ENCODE measurements around the gene FUOM.

The FUOM gene, protein sequence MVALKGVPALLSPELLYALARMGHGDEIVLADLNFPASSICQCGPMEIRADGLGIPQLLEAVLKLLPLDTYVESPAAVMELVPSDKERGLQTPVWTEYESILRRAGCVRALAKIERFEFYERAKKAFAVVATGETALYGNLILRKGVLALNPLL

DNA sequence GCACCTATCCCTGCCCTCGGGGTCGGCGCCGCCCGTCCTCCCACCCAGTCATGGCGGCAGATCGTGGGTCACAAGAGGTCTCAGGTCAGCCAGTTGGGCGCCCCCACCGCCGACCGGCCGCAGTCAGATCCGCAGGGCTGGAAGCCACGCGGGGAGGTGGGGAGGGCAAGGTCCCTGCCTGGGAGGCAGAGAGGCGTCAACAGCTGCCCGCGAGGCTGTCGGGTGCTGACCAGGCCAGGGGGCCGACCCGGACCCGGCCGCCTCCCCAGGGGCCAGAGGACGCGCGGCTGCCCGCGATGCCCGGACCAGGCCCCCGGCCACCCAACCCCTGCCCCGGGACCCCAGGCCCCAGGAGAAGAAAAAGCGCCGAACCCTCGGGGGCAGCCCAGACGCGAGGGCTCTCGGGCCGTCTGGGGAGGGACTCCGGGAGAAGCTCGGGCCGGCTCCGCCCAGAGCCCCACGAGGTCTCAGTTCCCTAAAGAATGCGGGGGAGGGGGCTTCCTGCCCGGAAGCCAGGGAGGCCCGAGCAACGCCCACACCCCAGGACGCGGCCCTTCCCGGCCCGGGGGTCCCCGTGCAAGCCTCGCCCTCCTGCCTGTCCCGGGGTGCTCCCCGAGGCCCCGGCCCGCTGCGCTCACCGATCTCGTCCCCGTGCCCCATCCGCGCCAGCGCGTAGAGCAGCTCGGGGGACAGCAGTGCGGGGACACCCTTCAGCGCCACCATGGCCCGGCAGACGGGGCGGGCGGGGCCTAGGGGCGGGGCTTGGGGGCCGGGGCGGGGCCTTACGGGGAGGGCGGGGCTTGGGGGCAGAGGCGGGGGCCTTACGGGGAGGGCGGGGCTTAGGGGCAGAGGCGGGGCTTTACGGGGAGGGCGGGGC is at the start of gene FUOM:
Gene FUOM (minus strand): TSS at position 735 of the 877 bp plus-strand sequence. CDS start 12 bp downstream, at position 723.
- peak; percentile 40 to 70 (median 52) for DNase-seq (ENCODE audit: low read depth in 4 of 4, low spot score in 1 of 4)

DNA sequence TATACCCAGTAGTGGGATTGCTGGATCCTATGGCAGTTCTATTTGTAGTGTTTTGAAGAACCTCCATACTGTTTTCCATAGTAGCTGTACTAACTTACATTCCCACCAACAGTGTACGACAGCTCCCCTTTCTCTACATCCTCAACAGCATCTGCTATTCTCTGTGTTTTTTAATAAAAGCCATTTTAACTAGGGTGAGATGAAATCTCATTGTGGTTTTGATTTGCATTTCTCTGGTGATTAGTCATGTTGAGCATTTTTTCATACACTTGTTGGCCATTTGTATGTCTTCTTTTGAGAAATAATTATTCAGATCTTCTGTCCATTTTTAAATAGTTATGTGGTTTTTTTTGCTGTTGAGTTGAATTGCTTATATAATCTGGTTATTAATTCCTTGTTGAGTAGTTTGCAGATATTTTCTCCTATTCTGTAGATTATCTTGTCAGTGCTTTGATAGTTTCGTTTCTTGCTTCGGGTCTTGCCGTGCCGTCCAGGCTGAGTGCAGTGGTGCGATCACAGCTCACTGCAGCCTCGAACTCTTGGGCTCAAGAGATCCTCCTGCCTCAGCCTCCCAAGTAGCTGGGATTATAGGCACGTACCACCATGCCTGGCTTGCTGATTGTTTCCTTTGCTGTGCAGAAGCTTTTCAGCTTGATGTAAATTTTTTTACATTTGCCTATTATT is 48.2 kb upstream of the FUOM start:
- no peak for DNase-seq (ENCODE audit: low read depth in 4 of 4, low spot score in 1 of 4)

DNA sequence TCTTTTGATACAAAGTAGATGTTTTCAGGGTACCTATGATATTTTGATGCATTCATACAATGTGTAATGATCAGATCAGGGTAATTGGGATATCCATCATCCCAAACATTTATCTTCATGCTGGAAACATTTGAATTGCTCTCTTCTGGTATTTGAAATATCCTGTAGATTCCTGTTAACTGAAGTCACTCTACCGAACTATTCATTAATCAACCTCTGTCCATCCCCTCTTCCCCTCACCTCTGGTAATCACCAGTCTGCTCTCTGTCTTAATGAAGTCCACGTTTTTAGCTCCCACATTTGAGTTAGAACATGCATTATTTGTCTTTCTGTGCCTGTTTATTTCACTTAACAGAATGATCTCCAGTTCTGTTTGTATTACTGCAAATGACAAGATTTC is 47.5 kb upstream of the FUOM start:
- no peak for DNase-seq (ENCODE audit: low read depth in 4 of 4, low spot score in 1 of 4)

DNA sequence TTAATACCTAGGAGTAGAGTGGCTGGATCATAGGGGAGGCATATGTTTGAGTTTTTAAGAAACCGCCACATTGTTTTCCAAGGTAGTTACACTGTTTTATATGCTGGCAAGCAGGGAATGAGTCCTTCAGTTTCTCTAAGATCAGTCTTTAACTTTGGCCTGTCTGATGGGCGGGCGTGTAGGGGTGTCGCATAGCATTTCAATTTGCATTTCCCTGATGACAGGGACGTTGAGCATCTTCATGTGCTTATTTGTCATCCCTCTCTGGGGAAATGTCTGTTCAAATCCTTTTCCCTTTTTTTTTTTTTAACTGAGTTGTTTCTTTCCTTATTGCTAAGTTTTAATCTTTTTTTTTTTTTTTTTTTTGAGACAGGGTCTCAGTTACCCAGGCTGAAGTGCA is 46.0 kb upstream of the FUOM start:
- DNase-seq (ENCODE audit: low read depth in 4 of 4, low spot score in 1 of 4) = no peak

DNA sequence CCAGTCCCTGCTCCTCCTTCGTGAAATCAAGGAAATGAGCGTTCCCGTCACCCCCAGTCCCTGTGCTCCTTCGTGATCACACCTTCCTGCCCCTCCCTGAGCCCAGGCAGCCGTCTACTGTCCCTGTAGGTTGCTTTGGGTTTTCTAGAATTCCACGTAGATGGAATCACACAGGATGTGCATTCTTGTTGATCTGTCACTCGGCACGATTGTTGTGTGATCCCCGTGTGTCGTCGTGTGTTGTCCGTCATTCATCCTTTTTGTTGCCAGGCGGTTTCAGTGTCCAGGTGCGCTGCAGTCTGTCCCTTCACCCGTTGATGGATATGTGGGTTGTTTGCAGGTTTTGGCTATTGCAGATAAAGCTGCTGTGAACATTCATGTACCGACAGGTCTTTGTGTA is 45.5 kb upstream of the FUOM start:
- no peak for DNase-seq (ENCODE audit: low read depth in 4 of 4, low spot score in 1 of 4)

DNA sequence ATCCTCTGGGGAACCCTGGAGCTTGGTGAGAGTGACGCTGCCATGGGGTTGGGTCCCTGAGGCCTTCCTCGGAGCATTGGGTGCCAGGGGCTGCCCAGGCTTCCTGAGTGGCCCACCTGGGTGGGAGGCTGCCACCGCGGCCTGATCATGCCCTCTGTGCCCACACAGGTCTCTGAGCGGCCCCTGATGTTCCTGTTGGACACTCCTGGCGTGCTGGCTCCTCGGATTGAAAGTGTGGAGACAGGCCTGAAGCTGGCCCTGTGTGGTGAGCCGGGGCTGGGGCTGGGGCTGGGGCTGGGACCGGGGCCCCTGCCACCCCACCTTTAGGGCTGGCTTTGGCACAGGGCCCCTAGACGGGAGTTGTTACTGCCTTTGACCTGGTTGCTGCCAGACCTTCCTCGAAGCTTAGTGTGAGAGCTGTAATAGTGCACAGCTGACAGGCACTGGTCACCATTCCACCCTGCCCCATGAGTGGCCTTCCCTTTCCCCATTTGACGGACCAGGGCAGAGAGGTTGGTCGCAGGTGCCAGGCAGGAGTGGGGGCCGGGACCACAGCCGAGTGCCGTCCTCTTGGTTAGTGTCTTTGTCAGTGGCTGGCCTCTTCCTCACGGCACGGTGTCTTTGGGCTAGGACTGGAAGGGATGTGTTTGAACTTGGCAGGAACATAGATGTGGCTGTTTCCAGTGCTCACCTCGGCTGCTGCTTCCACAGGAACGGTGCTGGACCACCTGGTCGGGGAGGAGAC is 44.3 kb upstream of the FUOM start:
- DNase-seq (ENCODE audit: low read depth in 4 of 4, low spot score in 1 of 4) = no peak

DNA sequence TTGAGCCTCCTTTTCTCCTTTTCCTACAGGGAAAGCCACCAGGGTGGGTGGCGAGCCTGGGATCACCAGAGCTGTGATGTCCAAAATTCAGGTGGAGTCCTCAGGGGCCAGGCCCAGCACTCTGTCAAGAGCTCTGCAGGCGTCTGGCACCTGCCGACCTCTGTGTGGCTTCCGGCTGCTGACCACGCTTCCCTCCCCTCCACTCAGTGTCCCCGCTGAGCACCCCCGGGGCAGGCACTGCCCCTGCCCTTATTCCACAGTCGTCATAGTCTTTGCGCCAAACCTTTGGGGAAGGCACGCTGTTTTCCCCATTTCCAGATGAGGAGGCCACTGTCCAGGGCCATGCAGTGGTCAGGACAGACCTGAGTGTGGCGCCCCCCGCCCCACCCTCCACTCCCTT is 43.7 kb upstream of the FUOM start:
- no peak for DNase-seq (ENCODE audit: low read depth in 4 of 4, low spot score in 1 of 4)

DNA sequence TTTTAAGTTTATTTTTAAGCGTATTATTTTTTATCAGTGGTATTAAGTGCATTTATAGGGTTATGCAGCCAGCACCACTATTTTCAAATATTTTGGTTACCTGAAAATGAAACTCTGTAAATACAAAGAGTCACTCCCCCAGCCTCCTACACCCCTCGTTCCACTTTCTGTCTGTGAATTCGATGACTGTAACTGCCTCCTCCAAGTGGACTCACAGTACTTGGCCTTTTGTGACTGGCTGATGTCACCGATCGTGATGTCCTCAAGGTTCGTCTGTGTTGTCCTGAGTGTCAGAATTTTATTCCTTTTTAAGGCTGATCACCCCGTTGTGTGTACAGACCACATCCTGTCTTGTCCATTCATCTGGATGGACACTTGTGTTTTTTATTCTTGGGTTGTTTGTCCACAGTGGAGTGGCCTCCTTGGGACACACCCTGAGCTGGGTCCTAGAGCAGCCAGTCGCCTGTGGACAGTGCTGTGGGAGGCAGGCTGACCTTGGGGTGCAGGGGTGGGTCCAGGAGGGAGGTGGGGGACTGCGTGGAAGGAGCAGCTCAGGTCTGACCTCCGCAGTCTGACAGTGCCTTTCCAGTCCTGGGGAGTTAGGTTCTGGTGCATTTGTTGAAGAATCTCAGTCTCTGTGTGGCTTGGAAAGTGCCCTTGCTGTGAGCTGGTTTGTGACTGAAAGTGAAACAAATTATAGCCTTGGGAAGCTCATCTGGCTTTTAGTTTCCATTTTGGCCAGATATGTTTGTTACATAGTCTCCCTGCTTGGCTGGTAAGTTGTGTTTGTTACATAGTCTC is 43.0 kb upstream of the FUOM start:
- DNase-seq (ENCODE audit: low read depth in 4 of 4, low spot score in 1 of 4) = no peak

DNA sequence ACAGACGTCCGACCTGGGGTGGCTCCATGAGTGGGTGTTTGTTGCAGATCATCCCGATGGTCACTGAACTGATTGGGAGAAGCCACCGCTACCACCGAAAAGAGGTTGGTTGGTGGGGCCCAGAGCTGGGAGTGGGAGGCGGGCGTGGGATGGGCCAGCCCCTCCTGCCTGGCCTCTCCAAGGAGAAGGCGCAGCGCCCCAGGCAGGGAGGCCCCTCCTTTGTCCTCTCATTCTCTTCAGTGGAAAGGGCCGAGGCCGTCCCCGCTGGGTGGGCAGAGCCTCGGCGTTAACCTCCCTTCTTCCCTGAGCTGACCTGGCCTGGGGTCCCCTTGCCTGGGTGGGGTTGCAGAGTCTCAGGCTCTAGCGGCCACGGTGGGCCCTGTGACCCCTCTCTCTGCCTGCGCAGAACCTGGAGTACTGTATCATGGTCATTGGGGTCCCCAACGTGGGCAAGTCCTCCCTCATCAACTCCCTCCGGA is 41.3 kb upstream of the FUOM start:
- no peak for DNase-seq (ENCODE audit: low read depth in 4 of 4, low spot score in 1 of 4)

DNA sequence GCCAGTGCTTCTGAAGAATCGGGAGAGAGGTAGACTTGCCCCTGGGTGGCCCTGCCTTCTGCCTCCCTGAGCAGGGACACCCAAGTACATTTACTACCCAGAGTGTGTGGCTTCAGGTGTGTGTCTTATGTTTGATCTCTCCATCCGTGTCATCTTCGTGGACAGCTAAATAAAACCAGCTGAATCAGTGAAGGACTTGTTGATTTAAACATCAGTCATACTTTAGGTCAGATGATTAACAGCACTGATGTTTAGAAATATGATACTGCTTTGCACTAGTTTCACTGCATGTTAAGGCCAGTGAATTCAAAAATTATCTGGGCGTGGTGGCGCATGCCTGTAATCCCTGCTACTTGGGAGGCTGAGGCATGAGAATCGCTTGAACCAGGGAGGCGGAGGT is 40.1 kb upstream of the FUOM start:
- no peak for DNase-seq (ENCODE audit: low read depth in 4 of 4, low spot score in 1 of 4)

DNA sequence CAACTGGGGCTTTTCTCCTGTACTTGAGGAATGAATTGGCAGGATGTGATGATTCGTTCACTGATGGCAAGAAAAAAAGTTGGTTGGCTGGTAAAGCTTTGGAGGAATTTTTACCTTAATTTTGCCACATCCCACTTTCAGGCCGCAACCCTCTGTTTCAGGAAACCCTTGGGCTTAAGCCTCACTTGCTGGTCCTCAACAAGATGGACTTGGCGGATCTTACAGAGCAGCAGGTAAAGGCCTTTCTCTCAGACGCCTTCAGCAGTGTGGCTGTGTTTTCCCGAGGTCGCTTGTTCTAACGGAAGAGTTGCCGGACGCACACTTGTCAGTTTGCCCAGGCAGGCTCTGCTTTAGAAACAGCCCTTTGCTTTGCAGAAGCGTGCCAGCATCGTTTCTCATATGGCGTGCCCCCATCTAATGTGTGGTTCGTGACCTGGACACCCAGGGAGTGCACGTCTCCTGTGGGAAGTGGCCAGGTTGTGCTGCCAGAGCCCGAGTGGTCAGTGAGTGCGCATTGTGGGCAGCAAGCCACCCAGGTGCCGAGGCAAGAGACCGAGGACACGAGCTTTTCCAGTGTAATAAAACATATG is 38.3 kb upstream of the FUOM start:
- DNase-seq (ENCODE audit: low read depth in 4 of 4, low spot score in 1 of 4) = no peak

DNA sequence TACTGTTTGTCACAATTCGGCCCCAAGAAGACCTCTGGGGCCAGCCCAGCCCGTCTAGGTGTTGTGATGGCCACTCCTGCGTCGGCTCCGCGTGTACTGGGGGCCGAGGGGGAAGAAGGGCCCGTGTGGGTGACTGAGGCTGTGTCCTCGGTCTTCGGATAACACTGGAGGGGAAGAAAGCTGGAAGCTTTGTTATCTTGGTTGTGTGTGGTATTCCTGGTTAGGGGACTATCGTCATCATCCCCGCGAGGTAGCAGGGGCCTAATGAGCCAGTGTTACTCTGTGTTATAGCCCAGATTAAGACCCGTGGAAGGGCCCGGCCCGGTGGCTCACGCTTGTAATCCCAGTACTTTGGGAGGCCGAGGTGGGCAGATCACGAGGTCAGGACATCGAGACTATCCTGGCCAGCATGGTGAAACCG is 37.0 kb upstream of the FUOM start:
- DNase-seq (ENCODE audit: low read depth in 4 of 4, low spot score in 1 of 4) = no peak

DNA sequence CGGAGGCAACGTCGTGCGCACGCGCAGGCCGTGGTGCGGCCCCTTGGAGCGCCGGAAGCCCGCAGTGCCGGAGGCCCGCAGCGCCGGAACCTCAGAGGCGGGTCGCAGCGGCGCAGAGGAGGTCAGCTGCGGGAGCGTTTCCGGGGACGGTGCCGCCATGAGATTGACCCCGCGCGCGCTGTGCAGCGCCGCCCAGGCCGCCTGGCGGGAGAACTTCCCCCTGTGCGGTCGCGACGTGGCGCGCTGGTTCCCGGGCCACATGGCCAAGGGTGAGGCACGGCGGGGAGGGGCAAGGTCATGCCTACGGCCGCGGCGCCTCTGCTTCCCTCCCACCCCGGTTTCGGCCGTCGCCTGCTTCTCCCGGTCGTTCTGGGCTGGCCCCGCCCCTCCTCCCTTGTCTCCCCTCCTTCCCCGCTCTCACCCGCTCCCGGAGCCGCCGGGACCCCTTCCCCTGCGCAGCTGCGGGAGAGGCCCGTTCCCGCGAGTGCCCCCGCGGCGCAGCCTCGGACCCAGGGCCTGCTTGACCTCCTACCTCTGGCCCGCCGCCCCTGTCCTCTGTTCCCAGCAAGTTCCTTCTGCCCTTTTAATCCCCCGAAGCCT is 36.3 kb upstream of the FUOM start, which contains the start of gene MTG1:
Gene MTG1 (plus strand): TSS at position 94 of the 600 bp plus-strand sequence. CDS start 64 bp downstream, at position 158.
- DNase-seq (ENCODE audit: low read depth in 4 of 4, low spot score in 1 of 4) = peak in 3 of 4 experiments; percentile 93 to 94 (median 93)

DNA sequence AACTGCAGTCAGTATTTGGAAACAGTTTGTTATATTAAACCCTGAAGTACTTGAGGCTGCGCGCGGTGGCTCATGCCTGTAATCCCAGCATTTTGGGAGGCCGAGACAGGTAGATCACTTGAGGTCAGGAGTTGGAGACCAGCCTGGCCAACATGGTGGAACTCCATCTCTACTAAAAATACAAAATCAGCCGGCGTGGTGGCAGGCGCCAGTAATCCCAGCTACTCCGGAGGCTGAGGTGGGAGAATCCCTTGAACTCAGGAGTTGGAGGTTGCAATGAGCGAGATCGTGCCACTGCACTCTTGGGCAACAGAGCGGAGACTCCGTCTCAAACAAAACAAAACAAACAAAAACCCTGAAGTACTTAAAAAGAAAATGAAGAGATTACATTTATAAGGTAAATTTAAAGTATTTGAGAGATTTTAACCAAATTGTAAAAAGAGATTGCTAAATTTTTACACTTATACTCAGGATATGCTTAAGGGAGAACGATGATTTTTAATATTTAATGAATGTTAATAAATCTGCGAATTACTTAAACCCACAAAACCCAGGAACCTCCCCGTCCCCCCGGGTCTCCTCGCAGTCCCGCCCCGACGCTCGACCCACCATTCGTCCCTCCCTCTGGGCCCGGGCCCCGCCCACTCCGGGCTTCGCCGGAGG is 35.7 kb upstream of the FUOM start:
- peak in 1 of 4 experiments; percentile 89 for DNase-seq (ENCODE audit: low read depth in 4 of 4, low spot score in 1 of 4)

DNA sequence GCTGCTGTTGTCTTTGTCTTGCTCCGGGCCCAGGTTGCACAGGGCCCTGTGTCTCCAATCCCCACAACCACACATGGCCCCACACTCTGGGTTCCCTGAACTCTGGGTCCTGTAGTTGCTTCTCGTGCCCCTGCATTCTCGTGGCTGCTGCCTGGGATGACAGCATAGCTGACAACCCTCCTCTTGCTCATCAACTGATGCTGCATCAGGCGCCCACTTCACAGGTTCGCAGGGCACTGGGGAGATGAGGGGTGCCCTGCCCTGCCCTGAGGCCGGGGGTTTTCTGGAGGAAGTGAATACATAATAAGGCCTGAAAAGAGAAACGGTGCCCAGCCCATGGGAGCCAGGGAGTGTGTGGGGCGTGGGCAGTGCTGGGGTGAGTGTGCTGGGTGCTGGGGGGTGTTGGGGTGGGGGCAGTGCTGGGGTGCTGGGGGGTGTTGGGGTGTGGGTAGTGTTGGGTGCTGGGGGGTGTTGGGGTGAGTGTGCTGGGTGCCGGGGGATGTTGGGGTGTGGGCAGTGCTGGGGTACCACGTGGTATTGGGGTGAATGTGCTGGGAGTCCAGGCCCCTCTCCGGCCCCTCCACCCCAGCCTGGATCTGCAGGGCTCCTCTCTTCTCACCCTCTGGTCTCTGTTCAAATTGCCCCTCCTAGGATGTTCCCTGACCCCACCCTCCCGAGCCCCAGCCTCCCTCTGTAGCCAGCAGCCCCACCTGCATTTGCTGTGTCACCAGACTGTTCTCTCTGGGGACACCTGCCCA is 34.1 kb upstream of the FUOM start:
- no peak for DNase-seq (ENCODE audit: low read depth in 4 of 4, low spot score in 1 of 4)

DNA sequence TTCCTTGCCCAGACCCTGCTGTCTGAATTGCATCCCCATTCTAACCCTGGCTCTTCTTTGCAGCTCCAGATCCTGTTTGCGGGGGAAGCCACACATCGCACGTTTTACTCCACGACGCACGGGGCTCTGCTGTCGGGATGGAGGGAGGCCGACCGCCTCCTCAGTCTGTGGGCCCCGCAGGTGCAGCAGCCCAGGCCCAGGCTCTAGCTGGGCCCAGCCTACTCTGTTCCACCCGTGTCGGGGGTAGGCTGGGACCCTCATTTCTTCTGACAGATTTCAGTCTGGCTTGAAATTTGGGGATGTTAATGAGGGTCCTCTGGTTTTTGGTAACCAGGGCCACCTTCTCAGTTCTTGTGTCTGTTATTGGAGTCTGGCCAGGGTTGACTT is 33.4 kb upstream of the FUOM start:
- no peak for DNase-seq (ENCODE audit: low read depth in 4 of 4, low spot score in 1 of 4)

DNA sequence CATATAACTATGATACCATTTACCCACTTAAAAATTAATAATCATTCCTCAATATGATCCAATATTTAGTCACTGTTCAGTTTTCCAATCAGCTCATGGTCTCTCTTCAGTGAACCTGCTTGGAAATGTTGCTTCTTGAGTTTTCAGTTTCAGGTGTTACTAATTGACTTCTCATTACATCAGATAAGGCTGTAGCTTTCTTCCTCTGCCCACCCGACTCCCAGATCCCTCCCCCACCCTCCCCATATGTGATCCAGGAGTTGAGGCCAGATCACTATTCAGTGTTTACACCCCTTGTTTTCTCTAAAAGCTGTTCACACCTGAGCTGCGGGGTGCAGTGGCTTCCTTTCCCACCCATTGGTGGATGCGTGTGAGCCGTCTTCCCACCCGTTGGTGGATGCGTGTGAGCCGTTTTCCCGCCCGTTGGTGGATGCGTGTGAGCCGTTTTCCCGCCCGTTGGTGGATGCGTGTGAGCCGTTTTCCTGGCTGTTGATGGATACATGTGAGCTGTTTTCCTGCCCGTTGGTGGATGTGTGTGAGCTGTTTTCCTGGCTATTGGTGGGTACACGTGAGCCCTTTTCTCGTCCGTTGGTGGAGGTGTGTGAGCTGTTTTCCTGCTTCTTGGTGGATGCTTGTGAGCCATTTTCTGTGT is 32.9 kb upstream of the FUOM start:
- DNase-seq (ENCODE audit: low read depth in 4 of 4, low spot score in 1 of 4) = no peak
